Measurements from ENCODE around the gene CCDC78. TPM values are rescaled to one million over a fixed set of nuclear protein-coding genes. Genes with fewer than 3 reads are reported as not detected.
A peak's percentile ranks its signal among the peaks of the same experiment; 100 is the strongest.

CCDC78 gene
- total RNA-seq, 1 donor from 2014 or later: 4.9 TPM

DNA sequence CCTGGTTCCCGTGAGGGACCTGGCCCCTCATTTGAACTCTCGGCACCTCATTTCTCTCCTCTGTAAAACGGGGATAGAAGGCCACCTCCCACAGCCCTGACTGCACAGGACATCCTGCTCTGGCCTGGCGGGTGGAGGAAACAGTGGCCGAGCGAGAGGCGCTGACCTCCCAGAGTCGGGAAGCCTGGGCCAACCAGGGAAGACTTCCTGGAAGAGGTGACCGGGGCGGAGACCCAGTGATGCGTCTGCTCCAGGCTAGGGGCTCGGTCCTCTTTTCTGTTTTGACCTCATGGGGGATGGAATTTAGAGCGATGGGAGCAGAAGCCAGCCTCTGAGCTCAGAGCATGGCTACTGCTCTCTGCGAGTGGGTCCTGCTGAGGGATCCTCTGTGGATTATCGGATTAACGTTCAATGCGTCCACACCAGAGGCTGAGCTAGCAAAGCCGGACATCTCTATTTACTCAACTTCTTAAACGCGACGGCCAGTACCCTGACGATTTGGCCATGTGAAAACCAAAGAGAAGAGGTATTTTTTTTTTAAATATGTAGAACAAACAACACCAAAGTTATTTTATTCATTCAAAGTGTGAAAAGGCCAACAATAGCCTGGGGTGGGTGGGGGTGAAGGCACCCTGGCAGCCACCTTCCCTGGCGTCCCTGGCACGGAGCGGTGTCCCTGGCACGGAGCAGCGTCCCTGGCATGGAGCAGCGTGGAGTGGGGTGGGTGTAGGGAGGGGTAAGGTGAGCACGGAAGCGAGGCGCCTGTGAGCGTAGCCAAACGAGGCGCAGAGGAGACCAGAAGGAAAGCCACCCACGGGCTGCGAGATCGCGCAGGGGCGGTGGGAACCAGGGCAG is 25.1 kb upstream of the CCDC78 start:
- TF ChIP-seq, protein P1, sequence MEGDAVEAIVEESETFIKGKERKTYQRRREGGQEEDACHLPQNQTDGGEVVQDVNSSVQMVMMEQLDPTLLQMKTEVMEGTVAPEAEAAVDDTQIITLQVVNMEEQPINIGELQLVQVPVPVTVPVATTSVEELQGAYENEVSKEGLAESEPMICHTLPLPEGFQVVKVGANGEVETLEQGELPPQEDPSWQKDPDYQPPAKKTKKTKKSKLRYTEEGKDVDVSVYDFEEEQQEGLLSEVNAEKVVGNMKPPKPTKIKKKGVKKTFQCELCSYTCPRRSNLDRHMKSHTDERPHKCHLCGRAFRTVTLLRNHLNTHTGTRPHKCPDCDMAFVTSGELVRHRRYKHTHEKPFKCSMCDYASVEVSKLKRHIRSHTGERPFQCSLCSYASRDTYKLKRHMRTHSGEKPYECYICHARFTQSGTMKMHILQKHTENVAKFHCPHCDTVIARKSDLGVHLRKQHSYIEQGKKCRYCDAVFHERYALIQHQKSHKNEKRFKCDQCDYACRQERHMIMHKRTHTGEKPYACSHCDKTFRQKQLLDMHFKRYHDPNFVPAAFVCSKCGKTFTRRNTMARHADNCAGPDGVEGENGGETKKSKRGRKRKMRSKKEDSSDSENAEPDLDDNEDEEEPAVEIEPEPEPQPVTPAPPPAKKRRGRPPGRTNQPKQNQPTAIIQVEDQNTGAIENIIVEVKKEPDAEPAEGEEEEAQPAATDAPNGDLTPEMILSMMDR (conservative IDR thresholded peaks at IDR 0.05; ENCODE audit: low read depth, low read length): no peak
- no peak for DNase-seq (ENCODE audit: low read depth)
- no peak overlapping the region for H3K4me3 ChIP-seq (ENCODE audit: low read depth, low read length)

DNA sequence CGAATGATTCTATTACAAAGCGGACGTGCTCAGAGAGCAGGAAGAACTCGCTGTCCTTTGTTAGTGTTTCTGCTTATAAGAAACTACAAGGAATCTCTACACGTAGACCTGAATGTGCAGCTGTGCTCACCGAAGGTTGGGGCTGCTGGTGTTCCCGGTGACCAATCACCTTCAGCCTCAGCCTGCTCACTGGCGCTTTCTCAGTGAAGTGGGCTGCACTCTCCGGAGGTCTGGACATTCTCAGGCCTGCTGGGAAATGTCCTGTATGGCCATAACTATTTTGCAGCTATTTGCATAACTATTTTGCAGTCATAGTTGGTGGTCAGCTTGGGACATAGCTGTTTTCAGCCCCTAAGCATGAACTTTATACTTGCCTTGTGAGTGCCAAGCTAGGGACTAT is 24.2 kb upstream of the CCDC78 start:
- TF ChIP-seq, protein P1 (conservative IDR thresholded peaks at IDR 0.05; ENCODE audit: low read depth, low read length): no peak

DNA sequence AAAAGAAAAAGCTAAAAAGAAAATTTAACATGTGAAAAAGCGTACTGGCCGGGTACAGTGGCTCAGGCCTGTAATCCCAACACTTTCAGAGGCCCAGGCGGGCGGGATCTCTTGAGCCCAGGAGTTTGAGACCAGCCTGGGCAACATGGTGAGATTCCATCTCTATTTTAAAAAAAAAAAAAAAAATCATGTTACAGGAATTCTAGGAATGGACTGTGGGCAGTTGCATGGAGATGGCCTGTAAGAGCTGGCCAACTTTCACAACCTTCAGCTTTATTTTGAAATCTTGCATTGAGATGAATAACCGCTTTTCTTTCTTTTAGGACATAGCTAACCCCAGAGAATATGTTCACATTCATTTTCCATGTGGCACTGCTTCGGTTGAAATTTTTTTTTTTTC is 22.8 kb upstream of the CCDC78 start:
- TF ChIP-seq, protein P1 (conservative IDR thresholded peaks at IDR 0.05; ENCODE audit: low read depth, low read length): no peak
- DNase-seq (ENCODE audit: low read depth): no peak
- no peak overlapping the region for H3K4me3 ChIP-seq (ENCODE audit: low read depth, low read length)

More for the DNA sequence above, 24.2 kb upstream of the CCDC78 start:
- no peak overlapping the region for H3K4me3 ChIP-seq (ENCODE audit: low read depth, low read length)
- DNase-seq (ENCODE audit: low read depth): no peak

DNA sequence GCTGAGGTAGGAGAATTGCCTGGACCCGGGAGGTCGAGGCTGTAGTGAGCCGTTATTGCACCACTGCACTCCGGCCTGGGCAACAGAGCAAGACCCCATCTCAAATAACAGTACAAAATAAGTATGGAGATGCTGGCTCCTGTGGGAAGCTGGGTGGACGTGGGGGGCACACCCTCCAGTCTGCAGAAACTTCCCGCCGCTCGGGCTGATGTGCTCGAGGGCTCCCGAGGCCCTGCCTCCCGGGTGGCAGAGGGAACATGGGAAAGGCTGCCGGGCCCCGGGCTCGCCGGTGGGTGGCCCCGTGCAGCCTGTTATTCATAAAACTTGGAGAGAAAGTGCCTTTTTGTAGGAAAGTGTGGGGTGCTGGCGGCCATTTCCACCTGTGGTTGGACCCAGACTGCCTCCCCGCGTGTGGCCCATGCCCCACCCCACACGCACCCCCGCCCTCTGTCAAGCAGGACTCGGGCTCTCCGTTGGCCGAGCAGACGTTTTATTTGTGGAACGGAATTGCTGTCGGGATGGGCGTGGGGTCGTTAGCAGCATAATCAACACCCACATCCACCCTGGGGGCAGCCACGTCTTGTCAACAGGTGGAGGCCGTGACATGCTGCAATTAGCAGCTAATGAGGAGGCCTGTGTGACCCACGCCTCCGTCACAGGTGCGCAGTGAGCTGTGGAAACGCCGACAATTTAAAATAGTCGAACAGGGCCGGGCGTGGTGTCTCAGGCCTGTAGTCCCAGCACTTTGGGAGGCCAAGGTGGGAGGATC is 21.9 kb upstream of the CCDC78 start:
- DNase-seq (ENCODE audit: low read depth): no peak
- no peak overlapping the region for H3K4me3 ChIP-seq (ENCODE audit: low read depth, low read length)
- TF ChIP-seq, protein P1 (conservative IDR thresholded peaks at IDR 0.05; ENCODE audit: low read depth, low read length): no peak

DNA sequence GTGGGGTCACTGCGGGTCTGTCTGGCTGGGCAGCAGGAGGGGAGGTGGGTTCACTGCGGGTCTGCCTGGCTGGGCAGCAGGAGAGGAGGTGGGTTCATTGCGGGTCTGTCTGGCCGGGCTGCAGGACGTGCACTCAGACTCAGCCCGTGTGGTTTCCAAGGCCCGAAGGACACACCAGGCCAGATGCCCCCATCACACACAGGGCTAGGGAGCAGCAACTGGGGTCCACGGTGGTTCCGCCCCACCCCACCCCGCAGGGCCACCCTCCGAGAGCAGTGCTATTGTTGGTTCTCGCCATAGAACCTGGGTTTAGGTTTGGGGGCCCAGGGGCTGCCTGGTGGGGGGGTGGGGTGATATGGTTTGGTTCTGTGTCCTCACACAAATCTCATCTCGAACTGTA is 20.4 kb upstream of the CCDC78 start:
- no peak for DNase-seq (ENCODE audit: low read depth)
- TF ChIP-seq, protein P1 (conservative IDR thresholded peaks at IDR 0.05; ENCODE audit: low read depth, low read length): no peak
- no peak overlapping the region for H3K4me3 ChIP-seq (ENCODE audit: low read depth, low read length)

DNA sequence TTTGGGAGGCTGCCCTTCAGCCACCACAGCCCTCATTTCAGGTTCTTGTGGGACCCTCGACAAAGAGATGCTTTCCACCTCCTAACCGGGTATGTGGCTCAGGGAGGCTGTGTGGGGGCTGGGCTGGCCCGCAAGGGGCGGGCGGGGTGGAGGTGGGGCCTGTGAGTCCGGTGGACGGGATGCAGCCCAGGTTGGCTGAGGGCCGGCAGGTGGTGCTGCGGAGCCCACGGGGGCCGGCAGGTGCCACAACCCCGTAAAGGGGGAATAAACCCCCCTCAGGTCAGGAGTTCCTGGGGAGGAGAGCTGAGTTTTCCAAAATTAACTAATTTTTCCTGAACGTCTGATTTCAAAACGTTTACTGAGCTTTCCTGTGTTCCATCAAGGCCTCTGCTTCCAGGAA is 19.5 kb upstream of the CCDC78 start:
- no peak for DNase-seq (ENCODE audit: low read depth)
- H3K4me3 ChIP-seq (ENCODE audit: low read depth, low read length): no peak overlapping the region
- TF ChIP-seq, protein P1 (conservative IDR thresholded peaks at IDR 0.05; ENCODE audit: low read depth, low read length): peak; percentile 67

All from epithelial cell of proximal tubule (primary cell).